ENCODE measurements around the gene RNF180.

DNA sequence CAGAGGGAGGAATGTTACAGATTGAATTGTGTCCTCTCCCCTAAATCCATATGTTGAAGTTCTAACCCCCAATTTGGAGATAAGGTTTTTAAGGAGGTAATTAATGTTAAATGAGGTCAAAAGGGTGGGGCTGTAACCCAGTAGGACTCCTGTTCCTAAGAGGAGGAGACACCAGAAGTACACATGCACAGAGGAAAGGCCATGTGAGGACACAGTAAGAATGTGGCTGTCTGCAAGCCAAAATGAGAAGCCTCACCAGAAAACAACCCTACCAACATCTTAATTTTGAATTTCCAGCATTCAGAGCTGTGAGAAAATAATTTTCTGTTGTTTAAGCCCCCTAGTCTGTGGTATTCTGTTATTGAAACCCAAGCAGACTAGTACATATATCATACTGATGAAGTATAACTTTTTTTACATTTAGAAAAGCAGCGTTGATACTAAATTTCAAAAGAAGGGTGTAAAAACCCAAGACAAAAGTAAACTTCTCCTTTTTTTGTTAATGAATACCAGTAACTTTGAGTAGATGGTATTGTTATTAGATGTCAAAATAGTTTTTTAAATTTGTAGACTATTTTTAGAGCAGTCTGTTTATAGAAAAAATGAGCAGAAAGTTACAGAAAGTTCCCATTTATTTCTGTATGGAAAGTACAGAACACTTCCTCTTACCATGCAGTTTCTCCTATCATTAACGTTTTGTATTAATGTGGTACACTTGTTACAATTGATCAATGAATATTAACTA lies 25.1 kb downstream of the RNF180 start:
- TF ChIP-seq, protein P1, sequence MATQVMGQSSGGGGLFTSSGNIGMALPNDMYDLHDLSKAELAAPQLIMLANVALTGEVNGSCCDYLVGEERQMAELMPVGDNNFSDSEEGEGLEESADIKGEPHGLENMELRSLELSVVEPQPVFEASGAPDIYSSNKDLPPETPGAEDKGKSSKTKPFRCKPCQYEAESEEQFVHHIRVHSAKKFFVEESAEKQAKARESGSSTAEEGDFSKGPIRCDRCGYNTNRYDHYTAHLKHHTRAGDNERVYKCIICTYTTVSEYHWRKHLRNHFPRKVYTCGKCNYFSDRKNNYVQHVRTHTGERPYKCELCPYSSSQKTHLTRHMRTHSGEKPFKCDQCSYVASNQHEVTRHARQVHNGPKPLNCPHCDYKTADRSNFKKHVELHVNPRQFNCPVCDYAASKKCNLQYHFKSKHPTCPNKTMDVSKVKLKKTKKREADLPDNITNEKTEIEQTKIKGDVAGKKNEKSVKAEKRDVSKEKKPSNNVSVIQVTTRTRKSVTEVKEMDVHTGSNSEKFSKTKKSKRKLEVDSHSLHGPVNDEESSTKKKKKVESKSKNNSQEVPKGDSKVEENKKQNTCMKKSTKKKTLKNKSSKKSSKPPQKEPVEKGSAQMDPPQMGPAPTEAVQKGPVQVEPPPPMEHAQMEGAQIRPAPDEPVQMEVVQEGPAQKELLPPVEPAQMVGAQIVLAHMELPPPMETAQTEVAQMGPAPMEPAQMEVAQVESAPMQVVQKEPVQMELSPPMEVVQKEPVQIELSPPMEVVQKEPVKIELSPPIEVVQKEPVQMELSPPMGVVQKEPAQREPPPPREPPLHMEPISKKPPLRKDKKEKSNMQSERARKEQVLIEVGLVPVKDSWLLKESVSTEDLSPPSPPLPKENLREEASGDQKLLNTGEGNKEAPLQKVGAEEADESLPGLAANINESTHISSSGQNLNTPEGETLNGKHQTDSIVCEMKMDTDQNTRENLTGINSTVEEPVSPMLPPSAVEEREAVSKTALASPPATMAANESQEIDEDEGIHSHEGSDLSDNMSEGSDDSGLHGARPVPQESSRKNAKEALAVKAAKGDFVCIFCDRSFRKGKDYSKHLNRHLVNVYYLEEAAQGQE (IDR thresholded peaks at IDR 0.05) = no peak
- TF ChIP-seq, protein P2, sequence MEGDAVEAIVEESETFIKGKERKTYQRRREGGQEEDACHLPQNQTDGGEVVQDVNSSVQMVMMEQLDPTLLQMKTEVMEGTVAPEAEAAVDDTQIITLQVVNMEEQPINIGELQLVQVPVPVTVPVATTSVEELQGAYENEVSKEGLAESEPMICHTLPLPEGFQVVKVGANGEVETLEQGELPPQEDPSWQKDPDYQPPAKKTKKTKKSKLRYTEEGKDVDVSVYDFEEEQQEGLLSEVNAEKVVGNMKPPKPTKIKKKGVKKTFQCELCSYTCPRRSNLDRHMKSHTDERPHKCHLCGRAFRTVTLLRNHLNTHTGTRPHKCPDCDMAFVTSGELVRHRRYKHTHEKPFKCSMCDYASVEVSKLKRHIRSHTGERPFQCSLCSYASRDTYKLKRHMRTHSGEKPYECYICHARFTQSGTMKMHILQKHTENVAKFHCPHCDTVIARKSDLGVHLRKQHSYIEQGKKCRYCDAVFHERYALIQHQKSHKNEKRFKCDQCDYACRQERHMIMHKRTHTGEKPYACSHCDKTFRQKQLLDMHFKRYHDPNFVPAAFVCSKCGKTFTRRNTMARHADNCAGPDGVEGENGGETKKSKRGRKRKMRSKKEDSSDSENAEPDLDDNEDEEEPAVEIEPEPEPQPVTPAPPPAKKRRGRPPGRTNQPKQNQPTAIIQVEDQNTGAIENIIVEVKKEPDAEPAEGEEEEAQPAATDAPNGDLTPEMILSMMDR (IDR thresholded peaks at IDR 0.05) = no peak
- TF ChIP-seq NFE2L2 (conservative IDR thresholded peaks at IDR 0.05; ENCODE audit: low read length) (no peak), POLR2A (IDR thresholded peaks at IDR 0.05; ENCODE audit: low read length) (no peak), KDM1A (IDR thresholded peaks at IDR 0.05; ENCODE audit: low read depth) (no peak), MAFK (IDR thresholded peaks at IDR 0.05; ENCODE audit: partially characterized antibody) (no peak), EHMT2 (IDR thresholded peaks at IDR 0.05; ENCODE audit: low read depth) (no peak), SMC3 (IDR thresholded peaks at IDR 0.05) (no peak)
- TF ChIP-seq, protein P3, sequence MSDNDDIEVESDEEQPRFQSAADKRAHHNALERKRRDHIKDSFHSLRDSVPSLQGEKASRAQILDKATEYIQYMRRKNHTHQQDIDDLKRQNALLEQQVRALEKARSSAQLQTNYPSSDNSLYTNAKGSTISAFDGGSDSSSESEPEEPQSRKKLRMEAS (IDR thresholded peaks at IDR 0.05) = no peak

All from A549 (cell line).